HUDEP-2 (cell line): ENCODE data around the gene SPOPL.

Experiments
- DNase-seq, 76 experiments: peaks; one replicate each; lab custom pipeline; 2025; ENCODE audit not compliant: unreplicated experiment in 76 of 76; lab: John Stamatoyannopoulos, UW

SPOPL gene

DNA sequence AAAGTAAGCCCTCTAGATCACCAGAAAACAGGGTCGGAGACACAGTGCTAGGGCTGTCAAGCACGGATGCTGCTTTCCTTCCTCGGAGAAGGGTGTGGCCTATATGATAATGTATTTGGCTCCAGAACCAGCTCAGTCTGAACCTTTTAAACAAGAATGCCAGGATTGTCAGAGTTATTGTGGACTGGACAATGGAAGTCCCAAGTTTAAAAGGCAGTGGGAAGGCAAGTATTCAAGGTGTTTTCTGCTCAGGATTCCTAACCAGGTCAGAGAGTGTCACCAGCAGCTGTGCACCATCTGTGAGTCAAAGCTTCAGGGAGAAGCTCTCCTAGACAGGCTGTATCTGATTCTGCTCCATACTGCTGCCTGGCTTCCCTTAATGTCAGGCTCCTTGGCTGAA, 94.8 kb downstream of the SPOPL start:
- DNase-seq = no peak

DNA sequence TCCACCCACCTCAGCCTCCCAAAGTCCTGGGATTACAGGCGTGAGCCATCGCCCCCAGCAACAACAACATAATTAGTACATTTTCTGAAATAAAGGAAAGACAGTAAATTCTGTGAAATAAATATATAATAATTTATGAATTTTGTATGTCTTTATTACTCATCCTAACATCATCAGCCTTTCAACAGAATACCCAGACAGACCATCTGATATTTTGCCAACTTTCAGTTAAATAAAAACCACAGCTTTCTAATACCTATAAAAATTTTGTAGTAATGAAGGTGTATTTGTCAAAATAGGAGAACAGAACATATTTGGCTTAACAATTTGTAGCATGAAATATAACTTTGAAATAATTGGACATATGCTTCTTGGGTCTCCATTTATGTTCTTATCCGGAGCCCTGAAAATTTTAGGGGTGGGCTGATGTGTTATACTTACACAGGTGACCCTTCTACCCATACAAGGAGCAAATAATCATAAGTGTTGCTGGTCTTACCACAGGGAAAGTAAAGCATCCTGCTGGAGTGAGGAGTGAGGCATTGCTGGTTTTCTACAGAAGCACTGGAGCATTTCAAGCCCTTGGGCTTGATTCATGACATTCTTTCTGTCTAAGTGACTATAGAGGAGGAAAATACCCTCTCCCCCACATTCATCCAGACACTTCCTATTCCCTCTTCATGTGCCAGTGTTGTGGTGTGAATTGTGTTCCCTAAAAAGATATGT, 99.3 kb downstream of the SPOPL start:
- DNase-seq = no peak

DNA sequence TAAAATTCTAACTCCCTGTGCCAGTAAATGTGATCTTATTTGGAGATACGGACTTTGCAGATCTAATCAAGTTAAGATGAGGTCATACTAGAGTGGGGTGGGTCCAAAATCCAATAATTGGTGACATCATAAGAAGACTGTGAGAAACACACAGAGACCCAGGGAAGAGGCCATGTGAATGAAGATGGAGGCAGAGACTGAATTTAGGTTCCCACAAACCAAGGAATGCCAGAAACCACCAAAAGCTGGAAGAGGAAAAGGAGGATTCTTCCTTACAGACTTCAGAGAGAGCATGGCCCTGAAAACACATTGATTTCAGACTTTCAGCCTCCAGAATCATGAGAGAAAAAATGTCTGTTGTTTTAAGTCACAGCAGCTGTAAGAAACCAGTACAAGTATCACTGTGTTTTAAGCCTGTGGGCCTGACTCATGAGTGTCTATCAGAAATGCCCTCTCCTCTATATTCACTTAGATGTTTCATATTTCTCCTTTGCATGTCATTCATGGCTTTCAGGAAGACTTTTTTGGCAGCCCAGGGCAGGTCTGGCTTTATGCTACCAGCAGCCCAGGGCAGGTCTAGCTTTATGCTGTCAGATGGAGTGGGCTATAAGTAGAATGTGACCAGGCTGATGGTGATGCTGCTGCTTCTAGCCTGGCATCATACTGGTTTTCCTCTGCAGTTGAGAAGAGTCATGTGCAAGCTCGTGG, 100.0 kb downstream of the SPOPL start:
- no peak for DNase-seq

DNA sequence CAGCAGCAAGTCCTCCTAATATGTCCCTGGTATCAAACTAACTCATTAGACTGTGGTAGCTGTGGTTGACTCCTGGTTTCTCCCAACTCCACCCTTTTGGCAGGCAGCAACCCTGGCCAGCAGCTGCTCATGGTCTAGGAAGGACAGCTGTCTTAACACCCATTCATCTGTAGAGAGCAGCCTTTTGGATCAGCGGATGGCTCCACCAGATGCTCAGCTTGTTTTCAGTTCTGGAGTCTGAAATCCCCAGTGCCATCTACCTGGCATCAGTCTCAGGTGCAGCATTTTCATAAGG, 100.5 kb downstream of the SPOPL start:
- DNase-seq = no peak

DNA sequence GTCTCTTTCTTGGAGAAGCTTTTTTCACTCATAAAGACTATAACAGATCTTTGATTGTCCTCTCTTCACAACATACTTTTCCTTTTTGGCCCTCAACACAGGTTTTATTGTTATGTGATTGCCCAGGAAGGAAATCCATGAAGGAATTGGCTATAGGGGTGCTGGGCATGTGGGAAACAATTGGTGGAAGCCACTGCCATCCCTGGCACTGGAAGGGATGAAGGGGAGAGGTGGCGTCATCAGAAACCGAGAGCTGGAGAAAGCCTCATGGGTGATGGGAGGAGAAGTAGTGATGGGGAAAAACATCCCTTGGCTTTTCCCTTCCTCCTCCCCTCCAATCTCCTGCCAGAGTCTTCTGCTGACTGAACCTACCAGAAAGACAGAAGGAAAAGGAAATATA, 106.2 kb downstream of the SPOPL start:
- DNase-seq = no peak

DNA sequence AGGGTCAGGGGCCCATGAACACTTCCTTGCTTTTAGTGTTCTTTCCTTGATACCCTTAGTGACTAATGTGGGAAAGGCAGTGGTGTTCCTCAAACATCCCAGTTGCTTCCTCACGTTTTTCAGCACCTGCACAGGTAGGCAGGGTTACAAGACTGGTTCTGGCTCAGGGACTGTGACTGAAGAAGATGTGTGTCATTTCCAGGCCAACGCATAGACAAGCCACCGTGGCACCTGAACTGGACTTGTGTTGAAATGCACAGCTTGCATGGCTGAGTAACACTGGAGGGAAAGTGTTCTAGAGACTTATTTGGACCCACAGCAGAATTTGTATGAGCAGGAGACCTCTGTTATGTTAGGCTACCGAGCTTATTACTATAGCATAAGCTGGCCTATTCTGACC, 107.9 kb downstream of the SPOPL start:
- no peak for DNase-seq

DNA sequence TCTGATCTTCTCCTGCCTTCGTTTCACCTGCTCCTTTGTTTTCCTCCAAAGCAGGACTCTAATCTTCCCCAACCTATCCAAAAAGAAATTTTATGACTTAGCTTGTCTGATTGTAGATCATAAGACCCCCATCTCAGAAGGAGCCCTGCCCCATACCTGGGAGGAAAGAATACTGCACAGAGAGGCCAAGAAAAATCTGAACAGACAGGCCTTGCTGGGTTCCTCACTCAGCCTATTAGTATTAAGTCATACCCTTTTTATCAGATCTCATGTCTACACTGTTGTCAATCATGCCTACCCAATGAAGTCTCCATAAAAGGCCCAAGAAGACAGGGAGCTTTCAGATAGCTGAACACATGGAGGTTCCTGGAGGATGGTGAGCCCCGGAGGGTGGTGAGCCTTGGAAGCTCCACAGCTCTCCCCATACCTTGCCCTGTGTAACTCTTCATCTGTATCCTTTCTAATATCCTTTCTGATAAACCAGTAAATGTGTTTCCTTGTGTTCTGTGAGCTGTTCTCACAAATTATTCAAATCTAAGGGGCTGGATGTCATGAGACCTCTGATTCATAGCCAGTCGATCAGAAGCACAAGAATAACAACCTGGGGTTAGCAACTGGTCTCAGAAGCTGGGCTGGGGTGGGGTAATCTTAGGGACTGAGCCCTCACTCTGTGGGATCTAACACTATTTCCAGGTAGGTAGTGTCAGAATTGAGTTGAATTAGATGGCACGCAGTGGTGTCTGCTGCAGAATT, 108.8 kb downstream of the SPOPL start:
- no peak for DNase-seq

DNA sequence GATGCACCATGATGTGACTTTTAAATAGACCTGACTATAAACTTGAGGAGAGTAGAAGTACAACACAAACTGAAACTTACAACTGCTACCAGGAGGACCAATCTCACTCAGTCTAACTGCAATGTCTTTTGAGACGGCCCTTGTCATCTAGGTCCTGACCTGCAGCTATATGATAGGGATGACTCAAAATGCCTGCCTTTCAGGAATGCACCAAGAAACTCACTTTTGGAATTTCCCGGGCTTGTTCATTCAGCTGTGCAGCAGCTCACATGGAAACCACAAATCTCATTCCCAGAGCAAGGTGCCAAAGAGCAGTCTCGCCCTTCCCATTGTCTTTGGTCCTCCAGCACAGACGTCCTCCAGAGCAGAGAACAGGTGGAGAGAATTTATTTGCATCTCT, 113.7 kb downstream of the SPOPL start:
- DNase-seq = no peak

DNA sequence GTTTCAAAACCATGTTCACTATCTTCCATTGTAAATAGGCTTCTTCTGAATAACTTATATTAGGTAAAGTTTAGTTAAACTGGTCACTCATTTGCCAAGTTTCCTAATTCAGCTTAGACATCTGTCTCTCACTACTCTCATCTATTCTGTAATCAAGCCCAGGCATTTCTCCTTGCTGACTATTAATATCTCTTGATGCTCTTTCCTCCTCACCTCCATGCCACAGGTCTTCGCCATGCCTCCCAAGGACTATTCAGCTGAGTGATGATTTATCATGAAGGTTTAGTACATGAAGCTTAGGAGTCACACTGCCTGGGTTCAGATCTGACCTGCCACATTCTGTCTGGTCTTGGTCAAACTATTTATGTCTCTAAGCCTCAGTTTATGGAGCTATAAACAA, 115.5 kb downstream of the SPOPL start:
- DNase-seq = no peak

DNA sequence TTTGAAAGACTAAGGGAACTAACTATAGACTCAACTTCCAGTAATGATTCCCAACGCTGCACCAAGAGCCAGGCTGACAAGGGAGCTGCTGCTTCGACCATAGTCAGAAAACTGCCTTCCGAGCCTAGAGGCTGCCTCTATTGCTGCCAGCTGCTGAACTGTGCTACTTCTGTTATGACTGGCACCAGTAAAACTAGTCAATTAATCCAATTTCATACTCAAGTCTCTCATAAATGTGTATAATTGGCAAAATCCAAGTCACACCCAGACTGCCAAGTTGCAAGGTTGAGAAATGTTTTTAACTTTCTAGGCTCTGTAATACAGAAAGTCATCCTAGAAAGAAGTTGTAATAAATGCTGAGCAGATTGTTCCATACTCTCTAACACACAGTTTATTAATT, 117.4 kb downstream of the SPOPL start:
- DNase-seq = no peak

DNA sequence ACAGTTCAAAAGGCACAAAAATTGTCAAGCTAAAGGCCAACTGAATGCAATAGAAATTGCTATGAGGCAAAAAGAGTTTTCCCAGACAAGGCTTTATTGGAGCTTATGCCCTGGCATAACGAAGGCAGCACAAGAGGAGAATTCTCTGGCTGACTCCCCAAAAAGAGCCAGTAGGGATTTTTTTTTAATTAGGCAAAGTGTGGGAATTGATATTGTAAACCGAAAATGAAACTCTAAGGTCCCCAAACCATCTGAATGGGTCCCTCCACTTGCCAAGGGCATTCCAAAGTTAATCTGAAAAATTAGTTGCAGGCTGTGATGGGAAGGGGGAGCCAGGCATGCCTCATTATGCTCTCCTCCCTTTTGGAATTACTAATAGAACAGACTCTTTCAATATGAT, 118.9 kb downstream of the SPOPL start:
- no peak for DNase-seq

DNA sequence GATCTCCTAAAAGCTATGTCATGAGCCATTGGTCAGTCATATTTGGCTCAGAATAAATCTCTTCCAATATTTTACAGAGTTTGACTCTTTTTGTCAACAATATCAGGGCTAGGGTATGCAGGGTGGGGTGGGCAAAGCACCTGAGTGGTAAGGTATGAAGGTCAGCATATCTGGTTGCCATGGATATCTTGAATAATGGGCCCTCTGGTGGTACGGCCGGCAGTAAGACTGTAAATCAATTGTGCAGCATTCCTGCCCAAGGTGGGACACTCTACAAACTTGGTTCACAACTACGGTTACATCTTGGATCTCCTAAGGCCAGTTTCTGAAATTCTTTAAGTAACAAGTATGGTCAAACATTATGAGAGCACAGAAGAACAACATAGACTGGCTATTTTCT, 119.6 kb downstream of the SPOPL start:
- DNase-seq = no peak

DNA sequence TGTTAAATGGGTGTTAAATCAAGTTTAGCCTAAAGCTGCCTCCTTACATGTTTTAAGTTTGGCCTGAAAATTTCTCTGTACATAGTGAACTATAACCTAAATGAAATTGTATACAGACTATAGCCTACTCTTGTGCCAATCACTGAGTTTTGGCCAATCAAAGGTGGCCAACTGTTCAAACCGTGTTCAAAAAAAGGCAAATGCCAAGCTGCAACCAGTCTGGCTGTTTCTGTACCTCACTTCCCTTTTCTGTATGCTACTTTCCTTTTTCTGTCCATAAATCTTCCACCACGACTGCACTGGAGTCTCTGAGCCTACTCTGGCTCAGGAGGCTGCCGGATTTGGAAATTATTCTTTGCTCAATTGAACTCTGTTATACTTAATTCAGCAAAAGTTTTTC, 121.0 kb downstream of the SPOPL start:
- no peak for DNase-seq
